Immature natural killer cell (primary cell): ENCODE measurements around the gene TLX1. TPM values are rescaled to one million over a fixed set of nuclear protein-coding genes. Genes with fewer than 3 reads are reported as not detected.
"Not testable (repeated sequence)": the region's sequence is repeated elsewhere in the genome, so short reads cannot be mapped to it uniquely, and the experiment has no call there.

Source experiments
- DNase-seq, 3 donors: peaks; one replicate each; pipeline ENCODE4 v3.0.0; 2022; ENCODE audit warnings: mixed read lengths in 1 of 3
- H3K27ac Mint-ChIP-seq, 6 donors: one replicate each; pipeline ENCODE4 v1.8.0; 2020; ENCODE audit warnings: mixed read lengths in 6 of 6, mild to moderate bottlenecking in 5 of 6, inconsistent platforms in 4 of 6, moderate library complexity in 3 of 6
- H3K27me3 Mint-ChIP-seq, 3 donors: one replicate each; pipeline ENCODE4 v1.8.0; 2020 to 2021; ENCODE audit warnings: low read depth in 3 of 3, mild to moderate bottlenecking in 3 of 3, mixed read lengths in 3 of 3, moderate library complexity in 3 of 3, inconsistent platforms in 1 of 3
- H3K36me3 Mint-ChIP-seq, 3 donors: one replicate each; pipeline ENCODE4 v1.8.0; 2020; ENCODE audit warnings: mixed read lengths in 3 of 3, inconsistent platforms in 2 of 3, mild to moderate bottlenecking in 2 of 3
- H3K4me1 Mint-ChIP-seq, 2 donors: one replicate each; pipeline ENCODE4 v1.8.0; 2020; ENCODE audit warnings: inconsistent platforms in 2 of 2, mild to moderate bottlenecking in 2 of 2, mixed read lengths in 2 of 2, moderate library complexity in 1 of 2
- H3K4me3 Mint-ChIP-seq, 5 donors: one replicate each; pipeline ENCODE4 v1.8.0; 2020; ENCODE audit warnings: mild to moderate bottlenecking in 5 of 5, mixed read lengths in 5 of 5, inconsistent platforms in 3 of 5, moderate library complexity in 3 of 5
- H3K9me3 Mint-ChIP-seq, 6 donors: one replicate each; pipeline ENCODE4 v1.8.0; 2020; ENCODE audit warnings: mild to moderate bottlenecking in 6 of 6, mixed read lengths in 6 of 6, inconsistent platforms in 4 of 6, moderate library complexity in 3 of 6
- polyA plus RNA-seq, 3 donors: library from polyadenylated mRNA; unstranded; fragments of 300-500 nt; fragmentation: Illumina TruSeq; gene quantifications; one replicate each; pipeline ENCODE4 v1.2.3, GENCODE V29; 2021

TLX1 gene
- polyA plus RNA-seq, 3 donors from 2014 or later = not detected

DNA sequence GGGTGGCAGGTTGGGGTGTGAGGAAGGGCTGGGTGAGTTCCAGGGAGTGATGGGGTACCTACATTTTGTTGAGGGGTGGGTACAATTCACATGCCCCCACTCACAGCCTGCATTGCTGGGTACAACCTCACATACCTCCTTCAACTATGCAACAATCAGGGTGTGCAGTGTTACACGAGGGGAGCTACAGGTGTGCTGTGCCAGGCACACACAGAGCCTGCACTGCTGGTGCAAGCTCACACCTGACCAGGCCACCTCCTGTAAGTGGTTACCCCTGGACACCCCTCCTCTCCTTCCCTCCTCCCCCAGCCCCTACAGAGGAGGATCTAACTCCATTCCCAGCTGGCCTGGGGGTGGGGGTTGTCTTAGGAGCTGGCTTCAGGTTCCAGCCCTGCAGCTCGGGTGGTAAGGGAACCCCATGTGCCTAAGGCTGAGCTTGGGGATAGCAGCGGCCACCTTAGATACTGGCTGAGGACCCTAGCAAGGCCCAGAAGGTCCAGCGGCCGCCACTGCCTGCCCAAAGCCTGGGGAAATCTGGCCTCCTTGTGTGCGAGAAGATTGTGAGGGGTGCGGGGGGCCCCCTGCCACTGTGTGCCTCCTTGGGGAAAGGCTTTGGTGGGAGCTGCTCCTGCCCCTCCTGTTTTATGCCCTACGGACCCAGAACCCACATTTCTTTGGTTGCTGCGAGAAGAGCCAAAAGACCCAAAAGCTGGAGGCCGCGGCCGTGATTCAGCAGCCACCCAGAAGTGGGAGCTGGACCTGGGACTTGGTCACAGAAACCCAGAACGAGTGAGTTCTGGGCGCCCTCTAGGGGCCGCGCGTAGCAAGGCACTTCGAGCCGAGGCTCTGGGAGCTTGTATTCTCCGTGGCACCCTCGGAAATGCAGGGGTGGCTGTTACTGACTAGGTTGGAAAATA, 10.8 kb downstream of the TLX1 start:
- peaks cover 5 to 6% of the 10 kb centered on the region in 2 donors for H3K4me1 Mint-ChIP-seq
- no peak overlapping the region for H3K4me3 Mint-ChIP-seq
- H3K27me3 Mint-ChIP-seq = peaks cover 33 to 57% (median 55%) of the 10 kb centered on the region in 3 donors
- peak; percentile 62 to 71 (median 68) for DNase-seq
- H3K9me3 Mint-ChIP-seq = no peaks in the 10 kb centered on the region
- no peak overlapping the region for H3K27ac Mint-ChIP-seq
- H3K36me3 Mint-ChIP-seq = no peaks in the 10 kb centered on the region

DNA sequence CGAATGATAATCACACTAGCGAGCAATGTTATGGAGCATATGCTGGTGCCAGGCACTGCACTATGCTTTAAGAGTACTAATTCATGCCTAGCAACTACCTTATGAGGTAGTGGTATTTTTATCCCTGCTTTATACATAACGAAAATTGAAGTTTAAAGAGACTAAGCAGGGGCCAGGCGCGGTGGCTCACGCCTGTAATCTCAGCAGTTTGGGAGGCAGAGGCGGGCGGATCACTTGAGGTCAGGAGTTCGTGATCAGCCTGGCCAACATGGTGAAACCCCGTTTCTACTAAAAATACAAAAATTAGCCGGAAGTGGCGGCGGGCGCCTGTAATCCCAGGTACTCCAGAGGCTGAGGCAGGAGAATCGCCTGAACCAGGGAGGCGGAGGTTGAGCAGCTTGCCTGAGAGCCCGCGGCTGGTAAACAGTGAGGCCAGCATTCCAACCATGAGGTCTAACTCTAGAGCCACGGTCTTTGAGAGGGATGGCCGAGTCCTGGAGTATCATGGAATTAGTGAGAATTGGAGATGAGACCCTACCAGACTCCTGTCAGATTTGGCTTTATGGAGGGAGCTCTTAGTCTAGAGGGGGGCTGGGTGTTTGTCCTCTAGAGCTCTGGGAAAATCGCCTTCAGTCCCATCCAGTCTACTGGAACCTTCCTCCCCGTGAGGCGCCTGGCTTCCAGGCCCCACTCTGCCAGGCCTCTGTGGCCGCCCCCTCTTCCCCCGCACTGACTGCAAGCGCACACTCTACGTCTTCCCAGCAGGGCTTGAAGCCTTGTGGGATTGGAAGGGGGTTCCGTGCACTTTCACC, 11.6 kb downstream of the TLX1 start:
- Mint-ChIP-seq H3K27me3 (peaks cover 33 to 59% (median 54%) of the 10 kb centered on the region in 3 donors), H3K9me3 (no peaks in the 10 kb centered on the region), H3K4me3 (no peak overlapping the region), H3K27ac (no peak overlapping the region), H3K36me3 (no peaks in the 10 kb centered on the region), H3K4me1 (peaks cover 5 to 6% of the 10 kb centered on the region in 2 donors)
- no peak for DNase-seq

DNA sequence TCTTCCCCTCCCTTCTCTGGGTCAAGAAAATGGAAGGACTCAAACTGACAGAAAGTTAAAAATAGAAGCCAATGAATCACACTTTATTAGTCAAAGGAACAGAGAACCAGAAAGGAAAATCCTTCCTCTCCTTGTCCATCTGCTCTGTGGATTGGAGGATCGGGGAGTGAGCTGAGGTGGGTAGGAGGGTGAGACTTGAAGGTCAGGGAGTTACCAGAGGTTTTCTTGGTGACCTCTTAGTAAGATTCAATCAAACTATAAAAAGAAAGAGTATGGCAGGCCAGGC, 12.2 kb downstream of the TLX1 start:
- H3K4me1 Mint-ChIP-seq = peaks cover 5 to 6% of the 10 kb centered on the region in 2 donors
- no peak overlapping the region for H3K27ac Mint-ChIP-seq
- DNase-seq = no peak
- no peak overlapping the region for H3K4me3 Mint-ChIP-seq
- no peaks in the 10 kb centered on the region for H3K9me3 Mint-ChIP-seq
- H3K27me3 Mint-ChIP-seq = peaks cover 32 to 57% (median 48%) of the 10 kb centered on the region in 3 donors
- H3K36me3 Mint-ChIP-seq = no peaks in the 10 kb centered on the region

DNA sequence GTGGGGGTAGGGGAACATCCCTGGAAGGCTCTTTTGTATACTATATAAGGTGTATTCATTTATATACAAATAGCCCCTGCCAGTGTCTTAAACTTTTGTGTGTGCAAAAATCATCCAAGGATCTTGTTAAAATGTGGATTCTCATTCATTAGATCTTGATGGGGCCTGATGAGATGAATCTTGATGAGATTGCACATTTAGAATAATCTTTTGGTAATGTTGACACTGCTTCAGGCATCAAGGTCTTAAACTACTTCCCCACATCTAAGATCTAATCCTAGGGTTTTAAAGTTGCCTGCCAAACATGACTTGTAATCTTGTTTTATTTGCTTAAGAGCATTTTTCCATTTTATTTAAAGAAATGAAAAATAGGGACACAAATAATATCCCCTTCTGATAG, 13.0 kb downstream of the TLX1 start:
- Mint-ChIP-seq H3K27me3 (peaks cover 28 to 56% (median 42%) of the 10 kb centered on the region in 3 donors), H3K9me3 (no peaks in the 10 kb centered on the region), H3K27ac (no peak overlapping the region)

DNA sequence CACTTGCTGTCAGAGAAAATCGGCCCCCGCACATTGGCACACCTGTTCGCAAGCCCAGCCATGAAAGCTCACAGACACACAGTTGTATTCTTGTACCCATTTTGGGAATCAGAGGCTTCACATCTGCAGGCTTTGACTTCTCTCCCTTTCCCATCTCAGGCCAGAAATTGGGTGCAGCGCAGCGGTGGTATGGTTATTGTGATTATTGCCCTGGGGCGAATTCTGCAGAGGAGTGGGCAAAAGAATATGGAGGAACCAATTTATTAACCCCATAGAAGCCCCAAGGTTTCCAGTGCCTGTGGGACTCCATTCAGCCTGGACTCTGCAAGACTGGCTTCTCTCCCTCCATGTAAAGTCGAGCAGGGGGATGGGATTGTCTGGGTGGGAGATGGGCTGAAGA, 14.0 kb downstream of the TLX1 start:
- Mint-ChIP-seq H3K4me1 (peaks cover 5 to 6% of the 10 kb centered on the region in 2 donors), H3K9me3 (no peaks in the 10 kb centered on the region), H3K27ac (no peak overlapping the region), H3K36me3 (no peaks in the 10 kb centered on the region), H3K27me3 (peaks cover 24 to 56% (median 37%) of the 10 kb centered on the region in 3 donors), H3K4me3 (no peak overlapping the region)
- DNase-seq = no peak

More for the DNA sequence above, 13.0 kb downstream of the TLX1 start:
- H3K36me3 Mint-ChIP-seq = no peaks in the 10 kb centered on the region
- peaks cover 5 to 6% of the 10 kb centered on the region in 2 donors for H3K4me1 Mint-ChIP-seq
- DNase-seq = no peak
- H3K4me3 Mint-ChIP-seq = no peak overlapping the region

DNA sequence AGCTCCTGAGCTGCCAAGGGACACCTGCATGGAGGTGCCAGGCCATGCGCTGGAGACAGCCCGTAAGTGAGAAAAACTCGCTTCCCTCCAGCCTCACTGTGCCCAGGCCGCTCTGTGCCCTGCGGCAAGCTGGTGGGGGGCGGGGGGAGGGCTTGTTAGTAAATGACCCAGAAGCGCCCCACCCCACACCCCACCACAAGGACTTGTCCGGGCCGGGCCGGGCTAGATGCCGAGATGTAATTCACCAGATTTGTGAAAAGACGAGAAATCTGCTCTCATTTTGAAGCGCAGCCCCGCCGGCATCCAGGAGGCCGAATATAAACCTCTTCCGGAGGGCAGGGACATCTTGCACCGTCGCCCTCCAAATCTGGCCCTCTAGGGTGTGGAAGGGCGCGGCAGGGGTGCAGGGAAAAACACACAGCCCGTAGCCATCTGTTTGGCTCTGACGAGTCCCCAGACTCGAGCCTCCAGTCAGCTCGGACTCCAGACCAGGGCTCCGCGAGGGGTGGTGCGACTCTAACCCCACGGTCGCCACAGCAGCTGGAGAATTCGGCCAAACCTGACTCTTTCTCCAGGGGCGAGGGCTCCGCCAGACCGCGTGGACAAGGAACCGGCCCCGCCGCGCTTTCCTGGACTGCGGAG, 14.8 kb downstream of the TLX1 start:
- H3K27me3 Mint-ChIP-seq = peaks cover 19 to 52% (median 31%) of the 10 kb centered on the region in 3 donors
- no peaks in the 10 kb centered on the region for H3K36me3 Mint-ChIP-seq
- no peaks in the 10 kb centered on the region for H3K9me3 Mint-ChIP-seq
- no peak overlapping the region for H3K27ac Mint-ChIP-seq
- no peak for DNase-seq
- no peak overlapping the region for H3K4me3 Mint-ChIP-seq
- peaks cover 2 to 5% of the 10 kb centered on the region in 2 donors for H3K4me1 Mint-ChIP-seq

DNA sequence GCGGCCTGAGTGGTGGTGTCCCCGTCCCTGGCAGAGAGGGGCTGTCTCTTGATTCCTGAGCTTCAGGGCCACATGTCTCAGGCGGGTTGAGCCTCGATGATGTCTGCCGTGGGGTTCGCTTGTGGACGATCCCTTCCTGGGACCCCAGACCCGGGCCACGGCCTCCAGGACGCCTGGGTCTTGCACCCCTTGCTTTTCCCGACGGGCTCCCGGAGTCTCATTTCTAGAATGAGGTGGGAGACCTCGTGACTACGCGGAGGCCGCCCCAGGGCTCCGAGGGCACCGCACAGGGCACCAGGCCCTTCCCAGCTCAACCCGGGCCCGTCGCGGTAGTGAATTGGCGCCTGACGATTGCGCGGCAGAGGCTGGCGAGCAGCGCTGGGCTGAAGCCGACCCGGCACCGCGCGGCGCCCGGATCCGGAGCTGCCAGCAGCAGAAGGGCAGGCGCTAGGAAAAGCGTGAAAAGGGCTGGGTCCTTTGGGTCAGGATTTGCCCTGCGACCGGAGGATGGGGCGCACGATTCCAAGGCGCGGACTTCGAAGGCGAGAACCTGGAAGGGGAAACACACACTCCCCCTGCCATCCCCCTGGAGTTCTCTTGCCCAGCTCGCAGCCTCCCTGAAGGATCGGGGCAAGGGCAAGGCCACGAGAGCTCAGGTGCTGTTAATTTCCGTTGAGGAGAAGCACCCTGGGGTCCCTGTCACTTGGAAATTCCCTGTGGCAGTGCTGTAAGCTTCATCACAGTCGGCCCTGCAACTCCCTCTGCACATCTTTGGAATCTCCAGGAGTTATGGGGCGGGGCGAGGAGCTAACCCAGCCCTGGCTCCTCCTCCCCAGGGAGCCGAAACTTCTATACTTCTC, 15.5 kb downstream of the TLX1 start:
- DNase-seq = no peak
- Mint-ChIP-seq H3K27me3 (peaks cover 16 to 51% (median 28%) of the 10 kb centered on the region in 3 donors), H3K4me1 (peaks cover 2 to 5% of the 10 kb centered on the region in 2 donors), H3K36me3 (no peaks in the 10 kb centered on the region), H3K4me3 (no peak overlapping the region), H3K9me3 (no peaks in the 10 kb centered on the region), H3K27ac (no peak overlapping the region)

DNA sequence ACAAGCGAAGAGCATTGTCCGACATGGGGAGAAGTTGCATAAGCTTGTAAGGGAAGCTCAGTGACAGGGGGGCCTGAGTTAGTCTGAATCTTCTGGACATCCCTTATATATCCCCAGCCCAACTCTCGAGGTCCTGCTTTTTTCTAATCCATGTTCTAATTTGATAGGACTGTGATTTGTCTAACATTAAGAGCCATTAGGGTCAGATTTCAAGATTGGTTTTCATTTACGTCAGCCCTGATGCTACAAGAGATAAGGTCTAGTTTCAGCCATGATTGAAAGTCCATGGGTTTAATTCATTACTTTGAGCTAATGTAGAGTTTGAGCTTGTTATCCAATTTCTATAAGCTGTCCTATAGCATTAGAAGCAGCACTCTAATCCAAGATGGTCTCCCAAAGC, 20.3 kb downstream of the TLX1 start:
- no peak for DNase-seq
- Mint-ChIP-seq H3K27ac (no peak overlapping the region), H3K4me1 (no peaks in the 10 kb centered on the region), H3K27me3 (peaks cover 6 to 33% (median 9%) of the 10 kb centered on the region in 3 donors), H3K36me3 (no peaks in the 10 kb centered on the region), H3K9me3 (no peaks in the 10 kb centered on the region), H3K4me3 (no peak overlapping the region)

DNA sequence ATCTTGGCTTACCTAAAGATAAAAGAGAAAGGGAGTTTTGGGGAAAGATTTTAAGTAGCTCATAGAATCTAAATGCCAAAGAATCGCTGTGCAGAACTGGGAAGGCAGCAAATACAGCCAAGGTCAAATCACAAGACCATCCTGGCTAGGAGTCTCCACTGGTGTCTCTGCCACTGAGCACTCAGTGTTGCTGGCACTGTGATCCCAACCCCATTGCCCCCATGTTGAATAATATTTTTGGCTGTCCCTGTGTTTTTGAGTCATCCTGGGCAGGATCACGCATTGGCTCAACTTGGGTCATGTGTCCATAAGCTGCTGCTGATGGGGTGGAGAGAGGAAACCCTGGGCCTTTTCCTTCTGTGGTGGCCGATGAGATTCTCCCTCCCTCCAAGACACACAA, 21.2 kb downstream of the TLX1 start:
- no peaks in the 10 kb centered on the region for H3K36me3 Mint-ChIP-seq
- no peak overlapping the region for H3K27ac Mint-ChIP-seq
- H3K9me3 Mint-ChIP-seq = no peaks in the 10 kb centered on the region
- H3K4me3 Mint-ChIP-seq = no peak overlapping the region
- H3K27me3 Mint-ChIP-seq = peaks cover 6 to 31% (median 7%) of the 10 kb centered on the region in 3 donors
- DNase-seq = no peak
- no peaks in the 10 kb centered on the region for H3K4me1 Mint-ChIP-seq

DNA sequence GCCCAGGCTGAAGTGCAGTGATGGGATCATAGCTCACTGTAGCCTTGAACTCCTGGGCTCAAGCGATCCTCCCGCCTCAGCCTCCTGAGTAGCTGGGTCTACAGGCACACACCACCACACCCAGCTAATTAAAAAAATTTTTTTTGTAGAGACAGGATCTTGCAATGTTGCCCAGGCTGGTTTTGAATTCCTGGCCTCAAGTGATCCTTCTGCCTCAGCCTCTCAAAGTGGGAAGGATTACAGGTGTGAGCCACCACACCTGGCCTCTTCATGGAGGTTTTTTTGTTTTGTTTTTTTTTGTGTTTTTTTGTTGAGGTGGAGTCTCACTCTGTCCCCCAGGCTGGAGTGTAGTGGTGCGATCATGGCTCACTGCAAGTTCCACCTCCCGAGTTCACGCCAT, 23.4 kb downstream of the TLX1 start:
- not testable (repeated sequence) for H3K36me3 Mint-ChIP-seq, DNase-seq, H3K4me1 Mint-ChIP-seq, H3K9me3 Mint-ChIP-seq, H3K27ac Mint-ChIP-seq, H3K4me3 Mint-ChIP-seq
- H3K27me3 Mint-ChIP-seq = peaks cover 6 to 17% (median 10%) of the 10 kb centered on the region in 3 donors

DNA sequence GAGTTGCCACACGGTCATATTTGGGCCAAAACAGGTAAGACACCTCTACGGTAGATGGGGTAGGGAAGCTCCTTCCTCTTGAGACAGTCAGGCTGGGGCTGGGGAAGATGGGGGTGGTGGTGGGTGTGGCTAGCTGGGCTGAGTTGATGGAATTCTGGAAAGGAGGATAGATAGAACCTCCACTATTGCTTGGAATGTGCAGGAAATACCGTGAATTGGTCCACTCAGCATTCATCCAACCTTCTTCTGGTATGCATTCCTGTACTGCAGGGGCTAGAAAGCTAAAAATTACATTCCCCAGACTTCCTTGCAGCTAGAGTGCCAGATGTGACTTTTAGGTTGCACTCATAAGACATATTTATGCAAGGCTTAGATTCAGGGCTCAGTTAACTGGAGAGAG, 24.8 kb downstream of the TLX1 start:
- no peaks in the 10 kb centered on the region for H3K4me1 Mint-ChIP-seq
- no peaks in the 10 kb centered on the region for H3K36me3 Mint-ChIP-seq
- peaks cover 6 to 12% (median 10%) of the 10 kb centered on the region in 3 donors for H3K27me3 Mint-ChIP-seq
- no peaks in the 10 kb centered on the region for H3K9me3 Mint-ChIP-seq
- H3K27ac Mint-ChIP-seq = no peak overlapping the region
- DNase-seq = no peak
- H3K4me3 Mint-ChIP-seq = no peak overlapping the region

DNA sequence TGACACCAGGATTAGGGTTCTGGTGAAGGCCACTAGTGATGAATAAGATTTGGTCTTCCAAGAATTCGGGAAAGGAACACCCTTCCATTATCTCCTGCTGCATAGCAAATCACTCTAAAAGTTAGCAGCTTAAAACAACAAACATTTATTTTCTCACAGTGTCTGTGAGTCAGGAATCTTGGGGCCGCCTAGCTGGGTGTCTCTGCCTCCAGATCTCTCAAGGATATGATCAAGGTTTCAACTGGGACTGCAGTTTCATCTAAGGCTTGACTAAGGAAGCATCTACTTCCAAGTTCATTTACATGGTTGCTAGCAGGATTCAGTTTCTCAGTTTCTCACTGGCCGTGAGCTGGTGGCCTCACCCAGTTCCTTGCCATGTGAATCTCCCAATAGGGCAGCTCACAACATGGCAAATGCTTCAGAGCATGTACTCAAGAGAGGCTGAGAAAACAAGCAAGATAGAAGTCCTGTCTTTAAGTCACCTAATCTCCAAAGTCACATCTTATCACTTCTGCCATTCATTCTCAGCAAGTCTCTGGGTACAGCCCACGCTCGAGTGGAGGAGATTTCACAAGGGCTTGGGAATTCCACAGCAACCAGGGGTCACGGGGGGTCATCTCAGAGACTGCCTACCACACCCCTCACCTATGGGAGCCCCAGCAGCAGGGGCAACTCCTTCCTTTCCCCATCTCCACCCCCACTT, 26.8 kb downstream of the TLX1 start:
- Mint-ChIP-seq H3K4me1 (peaks cover 4 to 11% of the 10 kb centered on the region in 2 donors), H3K27me3 (peaks cover 8 to 17% (median 9%) of the 10 kb centered on the region in 3 donors), H3K27ac (no peak overlapping the region), H3K4me3 (no peak overlapping the region), H3K36me3 (no peaks in the 10 kb centered on the region), H3K9me3 (no peaks in the 10 kb centered on the region)
- no peak for DNase-seq
